GM18526 (cell line): ENCODE measurements around the gene CNTNAP5.

ENCODE experiments used
- POLR2A ChIP-seq: IDR thresholded peaks from 3 replicates; pipeline ENCODE4 v1.6.1; 2011; ENCODE audit not compliant: insufficient read length; ENCODE audit errors: extremely low read depth

CNTNAP5 gene

DNA sequence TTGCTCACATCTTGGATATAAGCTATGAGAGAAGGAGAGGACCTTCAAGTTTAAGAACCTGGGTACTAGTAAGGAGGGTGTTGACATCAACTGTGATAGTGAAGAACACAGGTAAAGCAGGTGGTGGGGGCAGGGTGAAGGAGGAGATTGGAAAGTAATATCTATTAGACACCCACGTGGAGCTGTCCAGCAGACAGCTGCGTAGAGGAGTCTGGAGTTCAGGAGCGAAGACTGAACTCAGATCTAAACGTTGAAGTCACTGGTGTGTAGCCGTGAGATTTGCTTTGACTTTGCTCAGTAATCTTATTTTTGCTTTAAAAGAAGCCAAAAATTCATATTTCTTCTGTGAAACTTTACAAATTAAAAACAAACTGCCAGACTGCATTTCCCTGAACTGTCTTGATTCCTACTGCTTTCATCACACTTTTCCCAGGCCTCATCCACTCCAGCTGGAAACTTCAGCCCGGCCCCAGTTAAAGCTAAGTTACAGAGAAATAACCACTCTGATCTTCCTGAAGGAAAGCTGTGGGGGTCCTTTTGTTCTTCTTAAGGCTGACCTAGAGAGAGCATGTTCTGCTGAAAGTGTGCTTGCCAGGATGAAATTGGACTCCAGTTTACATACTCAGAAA is 533.3 kb downstream of the CNTNAP5 start:
- no peak for TF ChIP-seq POLR2A

DNA sequence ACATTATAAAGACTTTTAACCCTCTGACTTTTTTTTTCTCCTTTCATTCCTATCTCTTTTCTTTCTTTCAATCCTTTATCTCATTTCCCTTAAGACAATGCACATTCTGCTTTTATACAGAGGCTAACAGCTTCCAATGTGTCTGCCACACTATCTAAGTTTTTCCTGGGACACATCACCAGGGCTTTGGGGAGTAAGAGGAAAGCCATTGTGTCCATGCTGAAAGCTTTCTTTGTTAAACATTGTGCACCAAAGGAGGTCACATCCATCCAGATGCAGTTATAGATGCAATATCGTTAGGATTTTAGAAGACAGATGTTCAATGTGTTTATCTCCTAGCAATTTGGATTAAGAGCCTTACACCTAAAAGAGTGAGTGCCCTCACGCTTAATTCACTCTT is 534.1 kb downstream of the CNTNAP5 start:
- TF ChIP-seq POLR2A, result no peak

DNA sequence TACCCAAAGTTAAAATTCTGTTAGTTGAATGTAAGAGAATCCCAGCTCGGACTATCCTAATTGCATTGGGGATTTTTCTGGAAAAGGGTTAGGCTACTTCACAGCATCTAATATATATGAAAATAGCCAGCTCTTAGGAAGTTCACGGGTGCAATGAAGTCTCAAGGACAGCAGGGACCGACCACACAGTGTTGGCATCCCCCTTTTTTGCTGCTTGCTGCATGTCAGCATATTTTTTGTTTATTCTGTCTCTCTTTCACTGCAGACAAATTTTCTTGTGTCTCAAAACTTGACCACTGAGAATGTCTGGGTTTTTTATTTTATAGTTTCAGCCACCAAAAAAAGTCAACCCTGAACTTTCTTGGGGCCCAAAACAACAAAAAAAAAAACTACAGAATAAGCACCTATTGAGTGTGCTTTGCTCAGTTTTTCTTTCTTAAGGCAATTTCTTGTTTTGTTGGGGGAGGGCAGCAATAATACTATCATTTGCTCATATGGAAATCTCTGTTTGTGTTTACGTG is 535.6 kb downstream of the CNTNAP5 start:
- TF ChIP-seq POLR2A, result no peak

DNA sequence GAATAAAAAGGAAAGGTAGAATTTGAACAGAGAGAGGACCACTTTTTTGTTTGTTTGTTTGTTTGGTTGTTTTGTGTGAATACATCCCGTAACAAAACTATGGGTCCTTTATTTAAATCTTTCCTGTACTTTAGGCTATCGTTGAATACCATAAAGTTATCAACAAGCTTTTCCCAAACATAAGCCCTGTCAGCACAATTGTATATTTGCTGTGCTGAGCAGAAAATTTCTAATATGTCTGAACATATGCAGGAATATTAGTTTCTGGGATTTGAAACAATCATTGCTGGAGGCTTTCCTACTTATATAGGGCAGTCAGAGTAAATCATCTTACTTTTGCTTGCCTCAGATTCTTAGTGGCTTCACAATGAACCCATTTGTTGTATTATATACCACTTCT is 536.4 kb downstream of the CNTNAP5 start:
- TF ChIP-seq POLR2A, result no peak

DNA sequence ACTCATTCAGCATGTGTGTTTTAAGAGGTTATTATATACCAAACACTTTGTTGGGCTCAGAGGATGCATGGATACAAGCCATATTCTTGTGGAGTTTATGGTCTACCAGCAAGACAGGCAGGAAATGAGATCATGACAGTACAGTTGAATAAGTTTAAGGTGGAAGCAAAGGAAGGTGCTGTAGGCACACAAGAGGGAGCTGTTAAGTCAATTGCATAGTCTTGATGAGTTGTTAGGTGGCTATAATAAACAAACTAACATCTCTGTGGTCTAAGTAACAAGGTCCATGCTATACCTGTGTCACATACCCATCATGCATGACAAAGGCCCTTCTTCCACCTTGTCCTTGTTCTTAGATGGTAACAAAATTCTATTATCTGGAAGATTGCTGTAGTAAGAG is 538.3 kb downstream of the CNTNAP5 start:
- no peak for TF ChIP-seq POLR2A

DNA sequence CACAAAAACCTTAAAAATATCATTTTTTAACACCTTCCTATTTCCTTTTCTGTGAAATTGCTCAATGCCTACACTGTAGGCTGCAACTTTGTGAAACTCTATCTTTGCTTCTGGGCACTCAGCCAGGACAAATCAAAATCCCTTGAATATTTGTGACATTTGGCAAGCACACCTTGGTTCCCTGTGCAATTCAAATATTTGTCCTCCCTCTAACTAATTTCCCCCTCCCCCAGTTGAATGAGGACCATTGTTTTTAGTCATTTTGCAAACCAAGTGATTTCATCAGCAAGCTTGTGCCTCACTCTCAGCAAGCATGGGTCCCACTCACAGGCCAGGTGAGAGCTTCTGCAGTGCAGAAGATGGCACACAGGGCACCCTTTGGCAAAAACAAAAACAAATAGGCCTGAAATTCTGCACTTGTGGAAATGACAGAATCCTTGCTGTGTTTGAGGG is 541.5 kb downstream of the CNTNAP5 start:
- TF ChIP-seq POLR2A, result no peak

DNA sequence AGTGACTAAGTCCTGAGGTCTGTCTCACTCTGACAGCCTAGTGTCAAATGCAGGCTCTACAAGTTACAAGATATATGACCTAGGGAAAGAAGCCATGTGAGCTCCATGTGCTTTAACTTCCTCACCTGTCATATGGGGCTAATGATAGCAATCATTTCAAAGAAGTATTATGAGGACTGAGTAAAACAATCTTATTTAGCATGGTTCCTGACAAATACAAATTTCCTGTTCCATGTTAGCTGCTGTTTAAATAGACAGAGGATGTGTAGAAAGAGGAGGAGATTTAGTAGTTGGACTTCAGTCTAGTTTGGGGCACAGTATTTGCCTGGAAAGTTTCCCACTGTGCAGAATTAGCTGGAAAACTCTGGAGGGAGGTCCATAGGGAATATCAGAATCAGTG is 545.8 kb downstream of the CNTNAP5 start:
- TF ChIP-seq POLR2A, result no peak

DNA sequence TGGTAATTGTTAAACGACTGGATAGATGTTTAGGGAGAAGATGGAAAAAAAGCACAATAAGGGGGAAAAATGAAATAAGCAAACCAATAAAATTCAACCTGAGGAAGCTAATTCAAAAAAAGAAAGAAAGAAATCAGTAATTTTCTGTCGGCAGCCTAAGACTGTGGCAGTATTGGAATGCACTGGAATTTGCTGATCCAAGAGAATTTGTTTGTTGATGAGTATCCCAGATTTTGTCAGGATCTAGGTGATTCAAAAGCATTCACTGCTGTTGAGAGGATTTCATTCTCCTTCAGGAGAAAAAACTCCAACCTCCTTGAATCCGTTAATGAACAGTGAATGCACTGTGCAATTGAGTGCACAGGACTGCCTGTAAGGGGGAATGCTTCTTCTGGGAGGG is 546.7 kb downstream of the CNTNAP5 start:
- TF ChIP-seq POLR2A, result no peak

DNA sequence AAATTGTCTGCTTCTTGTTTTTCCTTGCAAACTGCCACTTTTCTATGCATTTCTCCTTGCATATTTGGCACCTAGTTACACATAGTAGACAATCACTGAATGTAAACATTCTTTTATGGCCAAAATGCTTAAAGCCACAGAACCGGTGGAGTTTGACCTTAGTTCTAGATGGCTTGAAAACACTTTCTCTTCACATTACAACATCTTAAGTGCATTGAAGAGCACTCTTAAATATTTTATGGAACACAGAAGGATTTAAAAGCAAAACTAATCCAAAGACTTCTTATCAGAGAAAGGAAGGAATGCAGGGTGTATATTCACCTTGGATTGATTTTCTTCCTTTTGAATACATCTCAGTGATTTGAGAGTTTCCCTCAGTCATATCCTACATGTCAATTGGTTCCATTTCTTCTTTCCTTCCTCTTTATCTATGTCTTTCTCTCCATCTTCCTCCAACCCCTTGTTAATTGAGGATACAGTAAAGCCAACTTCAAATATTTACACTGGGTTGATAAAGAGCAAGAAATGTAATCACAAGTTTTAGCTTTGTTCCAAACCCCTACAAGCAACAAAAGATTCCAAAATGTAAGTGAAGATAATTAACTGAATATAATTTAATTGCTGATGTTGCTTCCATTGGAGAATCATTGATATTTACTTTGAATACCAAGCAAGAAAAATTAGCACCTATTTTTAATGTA is 548.0 kb downstream of the CNTNAP5 start:
- no peak for TF ChIP-seq POLR2A

DNA sequence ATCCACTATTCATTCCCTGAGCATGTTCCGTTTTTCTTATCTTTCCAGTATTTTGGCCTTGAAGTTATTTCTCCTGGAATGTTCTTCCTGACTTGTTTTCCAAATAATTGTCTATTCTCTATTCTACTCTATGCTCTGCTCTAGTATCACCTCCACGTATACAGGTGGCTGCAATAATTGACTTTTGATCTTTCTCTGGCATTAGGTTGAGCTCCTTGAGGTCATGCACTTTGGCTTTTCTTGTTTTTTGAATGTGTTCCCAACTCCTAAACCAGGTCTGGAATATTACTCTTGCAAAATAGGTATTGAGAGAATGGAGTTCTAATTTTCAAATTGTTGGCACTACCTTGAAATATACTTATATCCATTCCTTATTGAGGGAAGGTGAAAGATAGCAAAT is 550.4 kb downstream of the CNTNAP5 start:
- no peak for TF ChIP-seq POLR2A

DNA sequence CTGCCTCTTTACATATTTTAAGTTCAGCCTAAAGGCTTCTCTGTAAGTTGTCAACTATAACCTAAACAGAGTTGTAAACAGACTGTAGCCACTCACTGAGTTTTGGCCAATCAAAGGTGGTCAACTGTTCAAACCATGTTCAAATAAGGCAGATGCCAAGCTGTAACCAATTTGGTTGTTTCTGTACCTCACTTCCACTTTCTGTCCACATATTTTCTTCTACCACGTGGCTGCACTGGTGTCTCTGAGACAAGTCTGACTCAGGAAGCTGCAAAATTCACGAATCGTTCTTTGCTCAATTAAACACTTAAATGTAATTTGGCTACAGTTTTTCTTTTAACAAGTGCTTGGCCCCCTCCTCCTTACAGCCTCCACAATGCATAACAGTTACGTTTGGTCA is 555.2 kb downstream of the CNTNAP5 start:
- TF ChIP-seq POLR2A, result no peak

DNA sequence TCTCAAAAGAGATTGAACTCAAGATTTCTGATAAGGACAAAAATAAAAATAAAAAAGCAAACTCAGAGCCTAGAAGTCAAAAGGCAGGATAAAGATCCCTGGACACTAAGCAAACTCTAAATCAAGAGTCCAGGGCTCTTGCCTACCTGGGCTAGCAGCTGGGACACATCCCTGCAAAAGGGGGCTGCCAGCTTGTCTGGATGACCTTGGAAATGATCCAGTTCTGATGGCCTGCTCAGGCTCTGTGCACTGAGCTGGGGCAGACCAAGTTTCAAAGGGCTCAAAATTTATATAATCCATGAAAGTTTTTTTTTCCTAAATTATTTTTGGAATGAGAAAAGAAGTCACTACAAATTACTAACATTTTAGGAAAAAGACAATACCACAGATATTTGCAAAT is 557.3 kb downstream of the CNTNAP5 start:
- no peak for TF ChIP-seq POLR2A

DNA sequence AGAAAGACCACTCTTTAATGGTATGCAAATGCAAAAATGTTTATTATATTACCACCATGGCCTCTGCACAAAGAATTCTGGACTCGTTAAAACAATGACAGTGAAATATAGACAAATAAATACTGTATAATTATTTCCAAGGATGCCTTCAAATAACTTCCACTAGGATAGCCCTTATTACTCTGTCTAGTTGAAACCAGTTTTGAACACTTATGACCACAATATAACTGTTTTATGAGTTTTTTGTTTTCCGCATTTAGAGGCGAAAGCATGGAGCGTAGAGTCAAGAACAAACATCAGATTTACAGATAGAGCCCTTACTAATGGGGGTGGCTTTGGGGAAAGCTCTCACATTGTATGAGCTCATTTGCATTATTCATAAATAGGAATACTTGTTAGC is 559.5 kb downstream of the CNTNAP5 start:
- no peak for TF ChIP-seq POLR2A

DNA sequence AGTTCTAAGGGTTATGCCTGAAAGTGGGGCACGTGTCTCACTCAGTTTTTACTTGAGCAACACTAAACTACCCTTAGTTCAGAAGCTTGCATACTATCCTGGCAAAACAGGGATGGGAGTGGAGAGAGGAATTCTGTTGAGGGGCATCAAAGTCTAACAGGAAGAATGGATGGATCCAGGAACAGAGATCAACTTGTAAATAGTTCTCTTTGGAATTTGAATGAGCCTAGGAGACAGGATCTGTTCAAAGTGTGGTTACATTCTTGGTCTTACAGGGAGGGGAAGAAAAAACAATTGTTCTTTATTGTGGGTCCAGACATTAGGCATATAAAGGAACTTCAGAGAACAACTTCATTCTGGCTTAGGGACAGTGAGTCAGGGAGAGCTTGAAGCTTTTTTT is 560.2 kb downstream of the CNTNAP5 start:
- TF ChIP-seq POLR2A, result no peak

DNA sequence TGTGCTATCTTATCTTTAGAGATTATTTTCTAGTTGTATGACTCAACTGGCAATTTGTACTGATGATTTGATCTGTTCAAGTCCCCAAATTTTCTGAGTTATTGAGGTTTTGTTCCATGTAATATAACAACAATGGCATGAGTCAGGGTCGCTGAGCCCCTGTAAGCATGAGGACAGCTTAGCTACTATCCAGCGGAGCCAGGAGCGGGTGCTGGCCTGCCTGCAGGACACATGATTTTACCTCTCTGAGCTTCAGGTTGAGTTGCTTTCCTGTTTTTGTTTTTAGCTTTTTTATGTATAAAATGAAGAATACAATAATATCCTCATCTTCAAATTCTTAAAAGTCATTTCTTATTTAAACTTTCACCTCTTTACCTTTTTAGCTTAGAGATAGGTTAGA is 561.1 kb downstream of the CNTNAP5 start:
- TF ChIP-seq POLR2A, result no peak

DNA sequence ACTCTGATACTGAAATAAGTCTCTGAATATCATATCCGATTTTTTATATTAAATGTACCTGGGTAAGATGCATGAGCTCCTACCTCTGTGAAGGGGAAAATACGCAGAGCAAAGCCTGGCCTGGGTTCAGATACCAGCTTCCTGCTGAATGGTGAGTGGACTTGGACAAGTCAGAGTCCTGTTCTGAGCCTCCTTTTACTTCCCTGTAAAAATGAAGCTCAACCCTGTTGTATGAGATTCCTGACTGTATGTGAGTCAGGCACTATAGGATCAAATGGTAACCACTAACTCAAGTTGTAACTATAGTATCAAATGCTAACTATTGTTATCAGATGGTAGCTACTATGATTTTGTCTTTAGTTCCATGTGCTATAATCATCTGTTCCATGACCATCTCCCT is 561.7 kb downstream of the CNTNAP5 start:
- TF ChIP-seq POLR2A, result no peak

DNA sequence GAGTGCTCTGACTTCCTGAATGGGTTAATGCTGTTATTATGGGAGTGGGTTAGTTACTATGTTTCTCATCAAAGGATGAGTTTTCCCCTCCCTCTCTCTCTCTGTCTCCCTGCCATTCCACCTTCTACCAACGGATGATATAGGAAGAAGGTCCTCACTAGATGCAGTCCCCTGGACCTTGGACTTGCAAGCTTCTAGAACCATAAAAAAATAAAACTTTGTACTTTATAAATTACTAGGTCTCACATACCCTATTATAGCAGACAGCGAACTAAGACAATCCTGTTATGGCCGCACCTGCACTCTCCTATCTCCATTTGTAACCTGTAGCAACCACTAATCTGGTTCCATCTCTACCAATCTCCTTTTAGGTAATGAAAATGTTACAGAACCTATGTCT is 564.9 kb downstream of the CNTNAP5 start:
- TF ChIP-seq POLR2A, result no peak

DNA sequence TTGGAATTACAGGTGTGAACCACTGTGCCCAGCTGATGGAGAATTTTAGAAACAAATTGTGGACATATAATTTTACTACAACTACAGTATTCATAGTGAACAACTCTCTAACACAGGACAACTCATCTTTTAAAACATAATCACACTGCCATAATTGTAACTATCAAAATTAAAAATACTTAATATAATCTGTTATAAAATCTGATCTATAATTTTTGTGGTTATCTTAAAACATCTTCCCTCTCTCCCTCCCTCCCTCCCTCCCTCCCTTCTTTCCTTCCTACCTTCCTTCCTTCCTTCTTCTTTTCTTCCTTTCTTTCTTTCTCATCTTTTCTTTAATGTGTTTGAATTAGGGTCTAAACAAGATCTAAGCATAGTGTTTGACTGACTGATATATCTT is 577.7 kb downstream of the CNTNAP5 start:
- TF ChIP-seq POLR2A, result no peak

DNA sequence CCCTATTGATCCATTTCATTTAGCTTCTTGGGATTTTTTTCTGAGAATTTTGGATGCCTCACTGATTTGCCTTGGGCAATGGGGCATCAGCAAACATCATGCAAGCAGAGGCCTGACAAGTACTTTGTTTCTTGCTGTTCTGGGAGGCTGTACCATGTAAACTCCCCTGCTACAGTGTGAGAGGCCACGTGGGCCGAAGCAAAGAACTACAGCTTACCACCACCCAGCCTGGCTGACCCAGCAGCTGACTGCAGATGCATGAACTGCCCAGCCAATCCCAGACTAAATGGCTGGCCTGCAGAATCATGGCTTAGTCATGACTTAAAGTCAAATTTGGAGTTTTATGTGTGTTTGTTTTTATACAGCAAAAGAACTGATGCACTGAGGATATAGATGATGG is 579.9 kb downstream of the CNTNAP5 start:
- TF ChIP-seq POLR2A, result no peak
